Breast epithelium (tissue), 3 donors: ENCODE measurements around the gene ARID3A.
"Not testable (repeated sequence)": the region's sequence is repeated elsewhere in the genome, so short reads cannot be mapped to it uniquely, and the experiment has no call there.

Experiments used
- POLR2A ChIP-seq: fragments of 450-650 bp; IDR thresholded peaks from one replicate; pipeline ENCODE4 v1.6.1; 2016; ENCODE audit warnings: antibody characterized with exemption, mild to moderate bottlenecking, moderate library complexity
- POLR2AphosphoS5 ChIP-seq, 3 donors: sonication (generic); formaldehyde crosslinking; IDR thresholded peaks; one replicate each; pipeline ENCODE4 v1.6.1; 2017; ENCODE audit warnings: antibody characterized with exemption in 3 of 3
- TF ChIP-seq, protein P1 (sequence below), 3 donors: fragments of 450-650 bp; IDR thresholded peaks; one replicate each; pipeline ENCODE4 v1.5.1; 2016 to 2017; ENCODE audit warnings: antibody characterized with exemption in 3 of 3, mild to moderate bottlenecking in 3 of 3, moderate library complexity in 3 of 3

DNA sequence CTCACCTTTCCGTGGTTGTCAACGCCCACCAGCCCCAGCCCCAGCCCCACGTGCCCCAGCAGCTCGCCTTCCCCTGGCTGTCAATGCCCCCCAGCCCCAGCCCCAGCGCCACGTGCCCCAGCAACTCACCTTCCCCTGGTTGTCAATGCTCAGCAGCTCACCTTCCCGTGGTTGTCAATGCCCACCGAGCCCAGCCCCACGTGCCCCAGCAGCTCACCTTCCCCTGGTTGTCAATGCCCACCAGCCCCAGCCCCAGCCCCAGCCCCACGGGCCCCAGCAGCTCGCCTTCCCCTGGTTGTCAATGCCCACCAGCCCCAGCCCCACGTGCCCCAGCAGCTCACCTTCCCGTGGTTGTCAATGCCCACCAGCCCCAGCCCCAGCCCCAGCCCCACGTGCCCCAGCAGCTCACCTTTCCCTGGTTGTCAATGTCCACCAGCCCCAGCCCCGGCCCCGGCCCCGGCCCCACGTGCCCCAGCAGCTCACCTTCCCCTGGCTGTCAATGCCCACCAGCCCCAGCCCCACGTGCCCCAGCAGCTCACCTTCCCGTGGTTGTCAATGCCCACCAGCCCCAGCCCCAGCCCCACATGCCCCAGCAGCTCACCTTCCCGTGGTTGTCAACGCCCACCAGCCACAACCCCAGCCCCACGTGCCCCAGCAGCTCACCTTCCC is 47.7 kb upstream of the ARID3A start:
- TF ChIP-seq, protein P1, sequence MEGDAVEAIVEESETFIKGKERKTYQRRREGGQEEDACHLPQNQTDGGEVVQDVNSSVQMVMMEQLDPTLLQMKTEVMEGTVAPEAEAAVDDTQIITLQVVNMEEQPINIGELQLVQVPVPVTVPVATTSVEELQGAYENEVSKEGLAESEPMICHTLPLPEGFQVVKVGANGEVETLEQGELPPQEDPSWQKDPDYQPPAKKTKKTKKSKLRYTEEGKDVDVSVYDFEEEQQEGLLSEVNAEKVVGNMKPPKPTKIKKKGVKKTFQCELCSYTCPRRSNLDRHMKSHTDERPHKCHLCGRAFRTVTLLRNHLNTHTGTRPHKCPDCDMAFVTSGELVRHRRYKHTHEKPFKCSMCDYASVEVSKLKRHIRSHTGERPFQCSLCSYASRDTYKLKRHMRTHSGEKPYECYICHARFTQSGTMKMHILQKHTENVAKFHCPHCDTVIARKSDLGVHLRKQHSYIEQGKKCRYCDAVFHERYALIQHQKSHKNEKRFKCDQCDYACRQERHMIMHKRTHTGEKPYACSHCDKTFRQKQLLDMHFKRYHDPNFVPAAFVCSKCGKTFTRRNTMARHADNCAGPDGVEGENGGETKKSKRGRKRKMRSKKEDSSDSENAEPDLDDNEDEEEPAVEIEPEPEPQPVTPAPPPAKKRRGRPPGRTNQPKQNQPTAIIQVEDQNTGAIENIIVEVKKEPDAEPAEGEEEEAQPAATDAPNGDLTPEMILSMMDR (IDR thresholded peaks at IDR 0.05) = not testable (repeated sequence)
- not testable (repeated sequence) for TF ChIP-seq POLR2AphosphoS5 (IDR thresholded peaks at IDR 0.05); POLR2A
